ENCODE measurements around the gene YLPM1.

DNA sequence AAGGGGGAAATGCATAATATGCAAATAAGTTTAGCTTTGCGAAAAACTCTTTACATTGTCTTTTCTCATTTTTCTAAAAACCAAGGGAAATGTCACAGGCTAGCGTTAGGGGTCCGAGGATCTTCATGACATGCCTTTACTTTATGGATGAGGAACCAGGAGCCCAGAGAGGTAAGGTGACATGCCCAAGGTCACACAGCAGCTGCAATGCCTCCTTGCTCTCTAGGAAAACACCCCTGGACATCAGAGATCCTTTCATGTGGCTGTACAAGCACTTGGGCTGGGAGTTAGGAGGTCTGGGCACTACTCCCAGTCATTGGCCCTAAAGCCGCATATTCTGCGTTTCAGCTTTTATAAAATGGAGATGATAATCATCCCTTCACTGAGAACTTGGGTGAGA is 112.1 kb downstream of the YLPM1 start:
- TF ChIP-seq POLR2A (IDR thresholded peaks at IDR 0.05) (no peak), POLR2AphosphoS5 (IDR thresholded peaks at IDR 0.05) (no peak)
- TF ChIP-seq, protein P1, sequence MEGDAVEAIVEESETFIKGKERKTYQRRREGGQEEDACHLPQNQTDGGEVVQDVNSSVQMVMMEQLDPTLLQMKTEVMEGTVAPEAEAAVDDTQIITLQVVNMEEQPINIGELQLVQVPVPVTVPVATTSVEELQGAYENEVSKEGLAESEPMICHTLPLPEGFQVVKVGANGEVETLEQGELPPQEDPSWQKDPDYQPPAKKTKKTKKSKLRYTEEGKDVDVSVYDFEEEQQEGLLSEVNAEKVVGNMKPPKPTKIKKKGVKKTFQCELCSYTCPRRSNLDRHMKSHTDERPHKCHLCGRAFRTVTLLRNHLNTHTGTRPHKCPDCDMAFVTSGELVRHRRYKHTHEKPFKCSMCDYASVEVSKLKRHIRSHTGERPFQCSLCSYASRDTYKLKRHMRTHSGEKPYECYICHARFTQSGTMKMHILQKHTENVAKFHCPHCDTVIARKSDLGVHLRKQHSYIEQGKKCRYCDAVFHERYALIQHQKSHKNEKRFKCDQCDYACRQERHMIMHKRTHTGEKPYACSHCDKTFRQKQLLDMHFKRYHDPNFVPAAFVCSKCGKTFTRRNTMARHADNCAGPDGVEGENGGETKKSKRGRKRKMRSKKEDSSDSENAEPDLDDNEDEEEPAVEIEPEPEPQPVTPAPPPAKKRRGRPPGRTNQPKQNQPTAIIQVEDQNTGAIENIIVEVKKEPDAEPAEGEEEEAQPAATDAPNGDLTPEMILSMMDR (IDR thresholded peaks at IDR 0.05) = no peak
